A549 (cell line): ENCODE results near the gene XPO6. TPM values are rescaled to one million over a fixed set of nuclear protein-coding genes. Genes with fewer than 3 reads are reported as not detected.

Experiments
- ATAC-seq, 2 experiments: fragments of 200-7000 bp in 1 of 2; fragments of >200 bp in 1 of 2; cut with Nextera tagmentation in 1 of 2; cut with Tn5 transposase in 1 of 2; 3 replicates each; pipeline versions ENCODE4 v1.8.0 to v1.9.1; 2018 to 2020; ENCODE audit warnings: mild to moderate bottlenecking in 1 of 2, moderate library complexity in 1 of 2
- CTCF ChIA-PET: fragments of 300-600 bp; sonication (Branson Sonifier 250); formaldehyde crosslinking; extraction: SDS; loops from one replicate; lab custom pipeline; 2021; ENCODE audit warnings: antibody characterized with exemption, inconsistent platforms; lab: Yijun Ruan, JAX
- POLR2A ChIA-PET: fragments of 350-600 bp; formaldehyde crosslinking; extraction: SDS; loops from one replicate; lab custom pipeline; 2021; ENCODE audit warnings: antibody characterized with exemption, inconsistent platforms; lab: Yijun Ruan, JAX
- DNase-seq, 2 experiments: peaks; one replicate each; pipeline versions ENCODE4 v3.0.0 to v3.0.0-alpha.2; 2011 to 2016; ENCODE audit warnings: low read depth in 1 of 2, low spot score in 1 of 2
- FAIRE-seq: peaks from 2 replicates; lab custom pipeline; 2011; peaks lifted over from hg19 to GRCh38; lab: Jason Lieb, UNC
- H3K27ac ChIP-seq, 2 experiments: fragments of >200 bp; sonication (Bioruptor Twin); formaldehyde crosslinking; 3 replicates each; pipeline ENCODE4 v1.5.1; 2016 to 2017
- H3K4me1 ChIP-seq: fragments of >200 bp; sonication (Bioruptor Twin); formaldehyde crosslinking; 3 replicates; pipeline ENCODE4 v1.6.1; 2016
- H3K4me2 ChIP-seq: fragments of >200 bp; sonication (Bioruptor Twin); formaldehyde crosslinking; 3 replicates; pipeline ENCODE4 v1.6.1; 2016
- H3K4me3 ChIP-seq: fragments of >200 bp; sonication (Bioruptor Twin); formaldehyde crosslinking; 3 replicates; pipeline ENCODE4 v1.5.1; 2016
- H3K9me3 ChIP-seq: fragments of >200 bp; sonication (Bioruptor Twin); formaldehyde crosslinking; 3 replicates; pipeline ENCODE4 v1.6.1; 2016
- BHLHE40 ChIP-seq: IDR thresholded peaks from 2 replicates; pipeline ENCODE4 v1.6.1; 2012; ENCODE audit warnings: low read depth, low read length, inconsistent platforms
- CBX2 ChIP-seq: fragments of 200-600 bp; sonication (generic); IDR thresholded peaks from 2 replicates; pipeline ENCODE4 v1.6.1; 2016; ENCODE audit warnings: low read depth, mild to moderate bottlenecking, borderline replicate concordance
- CBX8 ChIP-seq: fragments of 200-600 bp; sonication (generic); IDR thresholded peaks from 2 replicates; pipeline ENCODE4 v1.6.1; 2016
- CEBPB ChIP-seq, 2 experiments: fragments of >200 bp in 1 of 2; sonication (Bioruptor Twin) in 1 of 2; formaldehyde crosslinking in 1 of 2; IDR thresholded peaks; 2 replicates each; pipeline ENCODE4 v1.6.1; 2012 to 2016
- CHD4 ChIP-seq: fragments of 200-600 bp; sonication (generic); IDR thresholded peaks from 2 replicates; pipeline ENCODE4 v1.6.1; 2016; ENCODE audit warnings: antibody characterized with exemption, mild to moderate bottlenecking, borderline replicate concordance
- CTCF ChIP-seq: fragments of >200 bp; sonication (Bioruptor Twin); formaldehyde crosslinking; IDR thresholded peaks from 3 replicates; pipeline ENCODE4 v1.5.1; 2016
- EHMT2 ChIP-seq: fragments of 200-600 bp; sonication (generic); IDR thresholded peaks from 2 replicates; pipeline ENCODE4 v1.6.1; 2016; ENCODE audit warnings: antibody characterized with exemption, low read depth, mild to moderate bottlenecking, moderate library complexity
- FOSB ChIP-seq: fragments of 250-450 bp; sonication (Bioruptor Pico); IDR thresholded peaks from 2 replicates; pipeline ENCODE4 v1.5.0; 2020; ENCODE audit warnings: mild to moderate bottlenecking, moderate library complexity
- GATA3 ChIP-seq: IDR thresholded peaks from 2 replicates; pipeline ENCODE4 v1.6.1; 2012; ENCODE audit warnings: borderline replicate concordance
- HDAC2 ChIP-seq: fragments of 200-600 bp; sonication (generic); IDR thresholded peaks from 2 replicates; pipeline ENCODE4 v1.6.1; 2016
- HMGXB4 ChIP-seq: fragments of 250-450 bp; sonication (Bioruptor Pico); IDR thresholded peaks from 2 replicates; pipeline ENCODE4 v1.5.0; 2021; ENCODE audit warnings: mild to moderate bottlenecking, moderate library complexity, borderline replicate concordance
- HOXB13 ChIP-seq: fragments of 250-450 bp; sonication (Bioruptor Pico); IDR thresholded peaks from 2 replicates; pipeline ENCODE4 v1.5.0; 2020; ENCODE audit warnings: low read depth, mild to moderate bottlenecking, moderate library complexity
- HOXB5 ChIP-seq: fragments of 250-450 bp; sonication (Bioruptor Pico); IDR thresholded peaks from 2 replicates; pipeline ENCODE4 v1.5.0; 2020; ENCODE audit warnings: mild to moderate bottlenecking, moderate library complexity
- JUN ChIP-seq, 2 experiments: fragments of >200 bp; sonication (Bioruptor Twin); formaldehyde crosslinking; IDR thresholded peaks; 2 replicates in 1 of 2; 3 replicates in 1 of 2; pipeline ENCODE4 v1.6.1; 2016 to 2017
- MAX ChIP-seq: IDR thresholded peaks from 2 replicates; pipeline ENCODE4 v1.6.1; 2012
- MAZ ChIP-seq: fragments of 150-350 bp; IDR thresholded peaks from 2 replicates; pipeline ENCODE4 v1.6.1; 2014; ENCODE audit warnings: antibody characterized with exemption, low read depth, low read length, borderline replicate concordance
- NPAS2 ChIP-seq: fragments of 250-450 bp; sonication (Bioruptor Pico); IDR thresholded peaks from 2 replicates; pipeline ENCODE4 v1.8.0; 2022; ENCODE audit warnings: mild to moderate bottlenecking, moderate library complexity, borderline replicate concordance
- POLR2A ChIP-seq: IDR thresholded peaks from 2 replicates; pipeline ENCODE4 v1.6.1; 2012; ENCODE audit warnings: mild to moderate bottlenecking, low read length
- RNF2 ChIP-seq: fragments of 200-600 bp; sonication (generic); IDR thresholded peaks from 2 replicates; pipeline ENCODE4 v1.6.1; 2016; ENCODE audit warnings: low read depth, mild to moderate bottlenecking, antibody characterized with exemption, moderate library complexity, borderline replicate concordance
- SMC3 ChIP-seq: fragments of >200 bp; sonication (Bioruptor Twin); formaldehyde crosslinking; IDR thresholded peaks from 3 replicates; pipeline ENCODE4 v1.6.1; 2018; ENCODE audit warnings: inconsistent platforms
- SREBF2 ChIP-seq: fragments of 450-650 bp; IDR thresholded peaks from 2 replicates; pipeline ENCODE4 v1.6.1; 2014; ENCODE audit warnings: mild to moderate bottlenecking, moderate library complexity
- TFCP2L1 ChIP-seq: fragments of 250-450 bp; sonication (Bioruptor Pico); IDR thresholded peaks from 2 replicates; pipeline ENCODE4 v1.5.0; 2021; ENCODE audit warnings: mild to moderate bottlenecking
- TP53 ChIP-seq: fragments of 250-450 bp; sonication (Bioruptor Pico); IDR thresholded peaks from 2 replicates; pipeline ENCODE4 v1.5.0; 2021; ENCODE audit warnings: mild to moderate bottlenecking, moderate library complexity
- USF2 ChIP-seq: fragments of 450-650 bp; IDR thresholded peaks from 2 replicates; pipeline ENCODE4 v1.6.1; 2014; ENCODE audit warnings: antibody characterized with exemption
- ZC3H11A ChIP-seq: fragments of 450-650 bp; IDR thresholded peaks from 2 replicates; pipeline ENCODE4 v1.6.1; 2014; ENCODE audit warnings: antibody characterized with exemption, mild to moderate bottlenecking
- ZFP36 ChIP-seq: fragments of 450-650 bp; IDR thresholded peaks from 2 replicates; pipeline ENCODE4 v1.6.1; 2014; ENCODE audit warnings: borderline replicate concordance; ENCODE audit not compliant: partially characterized antibody
- WGBS: methylation state at CpG from one replicate; pipeline ENCODE4 v1.1.6; 2017; ENCODE audit errors: missing lambda C conversion rate; 5-methylcytosine and 5-hydroxymethylcytosine counted together
- polyA plus RNA-seq, 4 experiments: library from polyadenylated mRNA; depleted of rRNA in 3 of 4; stranded (reverse); fragments of >200 nt; fragmentation: RNase III in 1 of 4; extraction: RNeasy Plus Mini Kit Qiagen cat#74134 plus additional on column Dnase treatment in 1 of 4; gene quantifications; 2 replicates in 3 of 4; 3 replicates in 1 of 4; pipeline ENCODE4 v1.2.3, GENCODE V29; 2011 to 2017

Gene XPO6
- polyA plus RNA-seq, 2 of the 4 experiments (the other 2 are of a cell fraction), result 63.0 to 108 TPM

- CTCF ChIA-PET, result no interaction called here
- no peak for DNase-seq
- no peak overlapping the region for H3K4me3 ChIP-seq
Measured at GRCh38 chr16:28207399-28207798, 4.4 kb downstream of the XPO6 start.

GRCh38 chr16:28205974-28206373 is 5.8 kb downstream of the XPO6 start:
- ChIA-PET POLR2A (no interaction called here), CTCF (interaction anchor here (0.6 to 1.5 kb wide), 3 partner anchors 27 to 341 kb away, joined by 3 to 6 read pairs (median 4); no protein-coding TSS in a partner anchor)
- Histone ChIP-seq H3K9me3 (no peaks in the 10 kb centered on the region), H3K4me3 (no peak overlapping the region), H3K4me1 (peaks cover 19% of the 10 kb centered on the region), H3K27ac (no peak overlapping the region), H3K4me2 (no peak overlapping the region)
- no peak for DNase-seq
- no peak for ATAC-seq
- WGBS, result 95% methylated on average over 4 of the region's 4 CpGs
- FAIRE-seq, result no peak
- TF ChIP-seq GATA3 (no peak), SREBF2 (no peak), BHLHE40 (no peak), HDAC2 (no peak), POLR2A (no peak), HMGXB4 (no peak), MAX (no peak), TP53 (no peak), ZFP36 (no peak), CHD4 (no peak), CTCF (no peak), EHMT2 (no peak), ZC3H11A (no peak)

More at GRCh38 chr16:28207399-28207798, 4.4 kb downstream of the XPO6 start:
- Histone ChIP-seq H3K9me3 (no peaks in the 10 kb centered on the region), H3K27ac (no peak overlapping the region), H3K4me1 (peaks cover 20% of the 10 kb centered on the region), H3K4me2 (no peak overlapping the region)
- TF ChIP-seq USF2, result no peak
- TF ChIP-seq HOXB5, result no peak
- no peak for TF ChIP-seq CBX2
- no peak for TF ChIP-seq MAX
- no peak for TF ChIP-seq CEBPB (IDR thresholded peaks at IDR 0.05)
- FAIRE-seq (no peak), ATAC-seq (no peak)
- POLR2A ChIA-PET, result no interaction called here
- WGBS, result 91% methylated on average over 2 of the region's 2 CpGs

- CTCF ChIA-PET, result interaction anchor here (0.6 to 1.5 kb wide), 2 partner anchors 72 to 342 kb away, joined by 3 to 6 read pairs; no protein-coding TSS in a partner anchor
- ATAC-seq, result no peak
- Histone ChIP-seq H3K4me1 (peaks cover 17% of the 10 kb centered on the region), H3K4me2 (no peak overlapping the region), H3K27ac (no peak overlapping the region), H3K4me3 (no peak overlapping the region), H3K9me3 (no peaks in the 10 kb centered on the region)
- POLR2A ChIA-PET, result no interaction called here
- DNase-seq, result no peak
- FAIRE-seq, result no peak
- WGBS, result 91% methylated on average over 6 of the region's 6 CpGs
- TF ChIP-seq HDAC2 (no peak), SMC3 (no peak), NPAS2 (CRISPR knock-in tag) (no peak), FOSB (CRISPR knock-in tag) (no peak), MAZ (no peak), HOXB13 (CRISPR knock-in tag) (no peak), CBX2 (no peak), RNF2 (no peak), MAX (no peak), TFCP2L1 (CRISPR knock-in tag) (no peak), ZC3H11A (no peak), CBX8 (no peak), CHD4 (no peak), POLR2A (no peak), HMGXB4 (no peak), JUN (IDR thresholded peaks at IDR 0.05) (no peak), SREBF2 (no peak)
Measured at GRCh38 chr16:28205117-28205899, 6.5 kb downstream of the XPO6 start.
